DND-41 (cell line): ENCODE data around the gene SALL4.
"Not testable (repeated sequence)": the region's sequence is repeated elsewhere in the genome, so short reads cannot be mapped to it uniquely, and the experiment has no call there.

ENCODE experiments used
- CTCF ChIP-seq: IDR thresholded peaks from 2 replicates; pipeline ENCODE4 v1.5.1; 2012; ENCODE audit warnings: borderline replicate concordance, low read length, moderate library complexity, mild to moderate bottlenecking; ENCODE audit not compliant: poor library complexity, severe bottlenecking; ENCODE audit errors: extremely low read depth
- EZH2 ChIP-seq: IDR thresholded peaks from 3 replicates; pipeline ENCODE4 v1.6.1; 2012; ENCODE audit warnings: borderline replicate concordance, low read depth, mild to moderate bottlenecking, moderate library complexity, low read length, inconsistent platforms; ENCODE audit not compliant: severe bottlenecking

- not testable (repeated sequence) for TF ChIP-seq CTCF, EZH2
Measured at GRCh38 chr20:51753220-51753619, 49.1 kb downstream of the SALL4 start.
